GM19351 (cell line): Measurements from ENCODE around the gene HMGCS1.
"Not testable (repeated sequence)": the region's sequence is repeated elsewhere in the genome, so short reads cannot be mapped to it uniquely, and the experiment has no call there.

Experiments used
- ATAC-seq: cut with Tn5 transposase; IDR thresholded peaks from one replicate; pipeline ENCODE4 v1.9.1; 2021; ENCODE audit warnings: mild to moderate bottlenecking, moderate library complexity; ENCODE audit not compliant: unreplicated experiment

The HMGCS1 gene

DNA sequence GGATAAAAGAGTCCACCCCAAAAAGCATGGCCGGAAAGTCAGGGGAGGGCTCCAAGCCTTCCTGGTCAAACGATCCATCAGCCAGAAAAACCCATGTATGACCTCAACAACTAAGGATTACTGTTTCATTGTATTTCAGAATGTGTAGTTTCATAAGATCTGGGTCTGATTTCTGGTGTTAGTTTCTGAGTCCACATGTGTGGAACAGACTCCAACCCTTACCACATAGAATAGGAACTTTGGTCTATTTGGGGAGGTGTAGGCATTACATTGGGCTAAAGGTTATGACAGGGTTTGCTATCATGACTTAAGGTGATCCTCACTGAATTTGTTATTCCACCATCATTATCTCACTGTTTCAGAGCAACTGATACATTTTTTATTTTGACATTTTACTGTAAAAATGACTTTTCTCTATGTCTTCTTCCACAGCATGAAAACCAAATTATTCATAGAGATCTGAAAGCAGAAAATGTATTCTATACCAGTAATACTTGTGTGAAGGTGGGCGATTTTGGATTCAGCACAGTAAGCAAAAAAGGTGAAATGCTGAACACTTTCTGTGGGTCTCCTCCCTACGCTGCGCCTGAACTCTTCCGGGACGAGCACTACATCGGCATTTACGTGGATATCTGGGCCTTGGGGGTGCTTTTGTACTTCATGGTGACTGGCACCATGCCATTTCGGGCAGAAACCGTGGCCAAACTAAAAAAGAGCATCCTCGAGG lies 33.5 kb downstream of the HMGCS1 start:
- ATAC-seq: no peak

DNA sequence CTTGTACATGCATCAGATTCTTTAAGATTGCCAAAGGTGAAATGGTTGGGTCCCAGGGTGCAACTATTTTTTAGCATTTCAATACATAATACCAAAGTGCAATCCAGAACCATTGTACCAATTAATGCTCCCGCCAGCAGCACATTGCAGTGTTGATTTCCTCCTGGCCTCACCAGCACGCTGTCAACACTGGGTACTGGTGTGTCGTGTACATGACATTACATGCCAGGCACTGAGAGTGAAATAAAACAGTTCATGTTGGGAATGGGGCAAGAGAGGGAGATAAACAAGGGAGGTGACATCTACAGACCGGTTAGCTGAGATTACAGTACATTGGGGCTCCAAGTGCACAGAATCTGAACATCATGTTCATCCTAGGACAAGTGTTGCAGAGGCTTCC lies 37.8 kb downstream of the HMGCS1 start:
- ATAC-seq: no peak

DNA sequence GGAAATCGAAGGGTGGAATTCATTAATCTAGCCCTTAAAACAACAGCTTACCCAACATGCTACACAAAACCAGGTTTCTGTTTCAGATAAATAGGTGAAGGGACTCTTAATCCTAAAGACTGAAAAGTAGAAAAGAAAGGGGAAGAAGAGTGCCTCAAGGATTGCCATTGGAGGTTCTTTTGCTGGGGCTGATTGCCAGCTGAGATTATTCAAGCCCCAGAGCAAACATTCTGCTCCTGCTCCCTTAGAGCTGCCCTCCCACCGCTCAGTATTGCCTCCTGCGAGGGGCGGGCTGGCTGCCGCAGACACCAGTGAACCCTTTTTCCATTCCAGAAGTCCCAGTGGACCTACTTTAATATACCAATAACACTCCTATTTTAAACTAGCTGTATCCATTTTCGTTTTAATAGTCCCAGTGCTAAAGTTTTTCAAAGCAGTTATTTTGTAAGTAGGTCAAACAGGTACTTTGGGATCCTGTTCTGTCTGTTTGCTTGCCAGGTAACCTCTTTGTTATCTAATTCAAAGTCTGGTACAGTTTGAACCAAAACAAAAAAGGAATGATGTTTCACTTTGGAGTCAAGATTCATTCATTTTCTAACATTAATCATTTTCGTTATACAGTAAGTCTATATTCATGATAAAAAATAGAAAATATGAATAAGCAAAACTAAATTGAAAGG lies 38.6 kb downstream of the HMGCS1 start:
- ATAC-seq: no peak

DNA sequence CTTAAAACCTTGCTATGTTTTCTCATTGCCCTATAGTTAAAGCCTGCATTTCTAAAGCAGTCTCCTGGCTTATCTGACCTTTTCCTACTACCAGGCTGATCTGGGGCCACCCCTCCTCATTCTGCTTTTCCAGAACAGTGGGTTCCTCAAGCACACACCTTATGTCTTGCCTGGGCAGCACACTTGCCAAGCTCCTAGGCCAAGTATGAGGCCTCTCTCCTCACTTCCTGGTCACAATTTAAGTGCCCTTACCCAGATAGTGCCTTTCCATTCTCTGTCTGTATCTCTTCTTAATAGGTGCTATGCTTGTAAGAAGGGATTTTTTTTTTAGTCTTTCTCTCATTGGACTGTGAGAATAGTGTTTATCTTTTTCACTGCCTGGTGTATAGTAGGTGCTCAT lies 39.7 kb downstream of the HMGCS1 start:
- no peak for ATAC-seq

DNA sequence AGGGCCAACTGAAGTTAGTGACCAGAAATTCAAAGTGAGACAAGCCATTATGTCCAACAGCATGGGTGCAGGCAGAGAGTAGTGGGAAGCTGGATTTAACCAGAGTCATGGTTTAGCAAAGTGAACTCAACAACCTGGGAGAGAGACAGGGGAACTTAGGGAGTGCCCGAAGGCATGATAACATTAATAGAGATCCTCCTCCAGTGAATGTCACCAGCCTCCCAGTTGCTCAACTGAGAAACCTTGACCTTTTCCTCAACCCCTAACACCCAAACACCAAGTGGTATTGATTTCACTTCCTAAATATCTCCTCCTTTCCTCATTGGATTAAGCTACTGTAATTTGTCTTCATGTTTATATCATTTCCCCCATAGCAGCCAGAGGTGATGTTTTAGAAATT lies 42.6 kb downstream of the HMGCS1 start:
- no peak for ATAC-seq

DNA sequence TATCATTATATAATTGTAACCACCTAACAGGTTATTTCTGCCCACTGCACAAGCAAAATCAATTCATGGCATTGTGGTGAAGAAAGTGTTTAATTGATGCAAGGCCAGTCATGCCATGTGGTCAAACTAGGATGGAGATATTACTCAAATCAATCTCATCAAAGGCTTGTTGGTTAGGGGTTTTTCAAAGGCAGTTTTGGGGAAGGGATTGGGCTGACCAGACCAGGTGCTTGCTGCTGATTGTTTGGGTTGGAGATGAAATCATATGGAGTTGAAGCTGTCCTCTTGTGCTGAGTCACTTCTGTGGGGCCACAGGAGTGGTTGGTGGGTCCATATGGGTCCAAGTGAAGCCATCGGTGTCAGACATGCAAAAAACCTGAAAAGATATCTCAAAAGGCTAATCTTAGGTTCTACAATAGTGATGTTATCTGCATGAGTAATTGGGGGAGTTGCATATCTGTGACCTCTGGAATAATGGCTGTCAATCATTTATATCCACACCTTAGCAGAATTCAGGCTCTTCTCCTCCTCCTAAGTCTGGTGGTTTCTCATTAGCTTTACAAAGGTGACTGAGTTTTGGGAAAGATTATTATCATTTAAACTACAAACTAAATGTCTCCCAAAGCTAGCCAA lies 44.9 kb downstream of the HMGCS1 start:
- ATAC-seq: peak; percentile 85

DNA sequence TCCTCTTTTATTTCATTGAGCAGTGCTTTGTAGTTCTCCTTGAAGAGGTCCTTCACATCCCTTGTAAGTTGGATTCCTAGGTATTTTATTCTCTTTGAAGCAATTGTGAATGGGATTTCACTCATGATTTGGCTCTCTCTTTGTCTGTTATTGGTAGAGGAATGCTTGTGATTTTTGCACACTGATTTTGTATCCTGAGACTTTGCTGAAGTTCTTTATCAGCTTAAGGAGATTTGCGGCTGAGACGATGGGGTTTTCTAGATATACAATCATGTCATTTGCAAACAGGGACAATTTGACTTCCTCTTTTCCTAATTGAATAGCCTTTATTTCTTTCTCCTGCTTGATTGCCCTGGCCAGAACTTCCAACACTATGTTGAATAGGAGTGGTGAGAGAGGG lies 50.9 kb downstream of the HMGCS1 start:
- not testable (repeated sequence) for ATAC-seq

DNA sequence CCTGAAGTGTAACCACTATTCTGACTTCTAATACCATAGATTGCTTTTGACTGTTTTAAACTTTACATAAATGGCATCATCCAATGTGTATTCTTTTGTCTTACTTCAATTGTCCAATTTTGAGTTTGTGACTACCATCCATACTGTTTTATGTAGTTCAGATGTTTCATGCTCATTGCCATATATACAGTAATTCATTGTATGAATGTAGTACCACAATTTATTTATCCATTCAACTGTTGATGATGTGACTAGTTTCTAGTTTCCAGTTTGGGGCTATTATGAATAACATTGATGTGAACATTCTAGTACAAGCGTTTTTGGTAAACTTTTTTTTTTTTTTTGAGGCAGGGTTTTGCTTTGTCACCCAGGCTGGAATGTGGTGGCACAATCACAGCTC lies 55.1 kb downstream of the HMGCS1 start:
- no peak for ATAC-seq

DNA sequence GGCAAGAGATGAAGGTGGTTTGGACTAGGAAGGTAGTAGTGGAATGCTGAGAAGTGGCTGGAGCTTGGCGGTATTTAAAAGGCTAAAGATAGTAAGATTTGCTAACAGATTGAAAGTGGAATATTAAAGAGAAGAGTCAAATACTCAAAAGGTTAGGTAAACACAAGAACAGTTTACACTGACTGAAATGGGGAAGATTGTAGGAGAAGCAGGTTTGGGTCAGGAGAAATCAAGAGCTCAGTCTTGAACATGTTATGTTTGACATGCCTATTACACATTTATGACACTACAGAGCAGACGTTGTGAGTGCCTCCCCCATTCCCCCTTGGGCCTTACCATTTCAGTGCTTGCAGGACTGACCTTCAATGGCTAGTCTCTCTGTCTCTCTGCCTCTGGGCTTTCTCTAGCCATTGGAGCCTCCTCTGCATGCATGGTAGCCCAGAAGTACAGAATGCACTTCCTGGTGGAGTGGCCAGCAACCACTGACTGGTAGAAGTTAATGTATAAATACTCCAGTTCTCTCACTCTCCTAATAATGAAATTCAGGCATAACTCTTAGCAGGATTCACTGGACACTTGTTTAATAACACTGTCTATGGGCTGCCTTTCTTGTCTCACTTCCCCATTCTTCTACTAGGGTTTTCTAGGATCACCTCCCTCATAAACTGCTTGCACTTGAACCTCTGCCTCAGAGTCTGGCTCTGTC lies 56.8 kb downstream of the HMGCS1 start:
- ATAC-seq: no peak

DNA sequence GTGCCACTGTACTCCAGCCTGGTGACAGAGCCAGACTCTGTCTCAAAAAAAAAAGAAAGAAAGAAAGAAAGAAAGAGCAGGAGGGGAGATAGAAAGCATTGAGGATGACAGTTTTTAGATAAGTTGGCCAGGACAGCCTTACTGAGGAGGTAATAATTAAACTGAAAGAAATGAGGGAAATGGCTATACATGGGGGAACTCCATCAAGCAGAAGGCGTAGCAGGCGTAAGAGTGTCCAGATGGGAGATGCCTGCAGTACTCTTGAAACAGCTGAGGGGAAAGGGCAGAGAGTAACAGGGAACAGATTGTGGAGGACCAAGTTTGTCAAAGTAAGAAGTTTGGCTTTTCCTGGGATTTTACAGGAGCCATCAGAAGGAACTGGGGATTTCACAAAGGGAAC lies 57.5 kb downstream of the HMGCS1 start:
- no peak for ATAC-seq

DNA sequence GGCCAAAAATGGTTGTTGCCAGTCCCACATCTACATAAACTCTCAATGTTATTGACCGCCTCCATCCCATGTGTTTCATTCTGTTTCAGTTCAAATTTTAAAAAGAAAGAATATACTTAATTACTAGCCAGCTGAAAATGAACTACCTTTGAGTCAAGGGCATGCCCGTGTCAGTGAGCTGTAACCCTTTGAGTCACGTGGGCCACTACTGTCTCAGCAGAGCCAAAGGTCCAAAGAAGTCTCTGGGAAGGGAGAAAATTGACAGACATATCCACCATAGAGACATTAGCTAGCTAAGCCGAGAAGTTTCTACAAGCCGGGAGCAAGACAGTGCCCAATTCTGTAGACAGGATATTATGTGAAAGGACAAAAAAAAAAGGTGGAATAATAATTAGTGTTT lies 61.5 kb downstream of the HMGCS1 start:
- ATAC-seq: no peak

DNA sequence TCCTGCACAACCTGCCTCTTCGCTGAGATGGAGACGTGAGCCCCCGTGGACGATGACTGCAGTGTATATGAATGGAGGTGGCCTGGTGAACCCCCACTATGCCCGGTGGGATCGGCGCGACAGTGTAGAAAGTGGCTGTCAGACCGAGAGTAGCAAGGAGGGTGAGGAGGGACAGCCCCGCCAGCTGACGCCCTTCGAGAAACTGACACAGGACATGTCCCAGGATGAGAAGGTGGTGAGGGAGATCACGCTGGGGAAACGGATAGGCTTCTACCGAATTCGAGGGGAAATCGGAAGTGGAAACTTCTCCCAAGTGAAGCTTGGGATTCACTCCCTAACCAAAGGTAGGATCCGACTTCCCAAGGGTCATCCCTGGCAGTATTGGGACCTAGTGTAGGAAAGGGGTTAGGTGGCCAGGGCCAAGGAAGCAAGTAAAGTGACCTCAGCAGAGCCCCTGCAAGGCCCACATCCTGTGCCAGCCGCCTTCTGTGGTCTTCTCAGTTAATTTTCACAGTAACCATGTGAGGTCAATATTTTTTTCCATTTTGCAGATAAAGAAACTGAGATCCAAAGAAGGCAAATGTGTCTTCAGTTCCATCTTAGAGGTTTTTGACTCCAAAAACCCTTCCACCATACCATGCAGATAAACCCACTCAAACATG lies 67.4 kb downstream of the HMGCS1 start:
- peak; percentile 53 for ATAC-seq

DNA sequence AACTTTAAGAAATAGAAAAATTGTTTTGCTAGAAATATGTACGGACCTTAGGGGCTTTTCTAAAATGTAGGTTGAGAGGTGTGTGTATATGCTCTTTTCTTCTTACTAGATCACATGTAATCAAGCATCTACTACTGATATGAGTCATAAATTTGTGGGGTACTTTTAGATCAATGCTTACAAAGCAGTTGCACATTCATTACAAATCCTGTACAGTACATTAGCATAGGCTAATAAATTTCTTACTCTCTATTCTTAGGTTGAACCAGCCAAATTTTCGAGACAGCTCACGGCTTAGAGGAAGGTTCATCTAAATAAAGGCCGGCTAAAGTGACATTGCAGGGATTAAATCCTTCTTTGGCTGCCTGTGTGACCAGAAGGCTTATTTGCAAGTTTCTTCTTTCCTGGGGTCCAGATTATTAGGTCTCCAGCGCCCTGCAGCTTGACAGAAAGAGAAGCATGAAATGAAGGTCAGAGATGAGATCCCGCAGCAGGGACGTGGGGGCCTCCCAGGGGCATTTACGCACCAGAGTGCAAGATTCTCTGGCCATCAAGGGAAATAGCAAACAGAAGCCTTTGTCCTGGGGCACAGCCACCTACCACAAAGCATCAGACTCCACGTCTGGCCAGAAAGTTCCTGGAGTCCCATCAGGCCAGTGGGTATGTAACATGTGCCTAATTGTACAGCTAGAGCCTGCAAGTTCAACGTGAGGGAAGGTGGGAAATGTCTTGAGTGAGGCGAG lies 68.2 kb downstream of the HMGCS1 start:
- peak; percentile 78 for ATAC-seq

DNA sequence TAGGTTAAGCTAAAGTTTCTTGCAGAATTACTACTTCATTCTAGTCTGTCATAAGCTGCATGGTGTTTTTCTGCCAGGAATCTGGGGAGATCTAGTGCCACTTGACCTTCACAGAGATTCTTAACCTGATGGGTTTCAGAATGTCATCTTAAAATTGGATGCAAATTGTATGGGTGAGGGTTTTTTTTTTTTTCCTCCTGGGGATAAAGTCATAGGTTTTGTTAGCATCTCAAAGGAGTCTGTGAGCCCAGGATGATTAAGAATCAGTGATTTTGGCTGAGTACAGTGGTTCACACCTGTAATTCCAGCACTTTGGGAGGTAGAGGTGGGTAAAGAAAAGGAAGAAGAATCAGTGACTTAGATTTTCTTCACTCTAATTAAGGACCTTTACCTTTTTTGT lies 69.9 kb downstream of the HMGCS1 start:
- no peak for ATAC-seq

DNA sequence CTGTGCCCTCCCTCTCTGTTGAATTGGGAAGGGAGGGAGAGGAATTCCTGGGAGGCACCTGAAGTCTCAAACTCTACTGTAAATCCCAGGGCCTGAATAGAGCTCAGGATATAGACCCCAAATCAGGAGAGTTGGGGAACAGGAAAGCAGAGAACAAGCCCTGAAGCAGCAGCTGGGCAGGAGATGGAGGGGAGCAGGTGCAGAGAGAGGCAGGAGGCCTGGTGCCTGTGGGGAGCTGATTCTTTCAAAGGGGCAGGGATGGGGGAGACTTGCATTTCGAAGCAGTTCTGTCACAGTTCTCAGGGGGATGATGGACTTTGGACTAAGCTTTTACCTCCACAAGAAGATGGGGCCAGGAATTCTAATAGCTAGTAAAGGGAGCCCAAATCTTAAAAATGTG lies 71.0 kb downstream of the HMGCS1 start:
- no peak for ATAC-seq
